HG02571 (cell line): ENCODE measurements around the gene IGFL2.
"Not testable (repeated sequence)": the region's sequence is repeated elsewhere in the genome, so short reads cannot be mapped to it uniquely, and the experiment has no call there.

Source experiments
- ATAC-seq: cut with Tn5 transposase; IDR thresholded peaks from one replicate; pipeline ENCODE4 v1.9.1; 2021; ENCODE audit warnings: mild to moderate bottlenecking, moderate library complexity; ENCODE audit not compliant: unreplicated experiment

The IGFL2 gene

DNA sequence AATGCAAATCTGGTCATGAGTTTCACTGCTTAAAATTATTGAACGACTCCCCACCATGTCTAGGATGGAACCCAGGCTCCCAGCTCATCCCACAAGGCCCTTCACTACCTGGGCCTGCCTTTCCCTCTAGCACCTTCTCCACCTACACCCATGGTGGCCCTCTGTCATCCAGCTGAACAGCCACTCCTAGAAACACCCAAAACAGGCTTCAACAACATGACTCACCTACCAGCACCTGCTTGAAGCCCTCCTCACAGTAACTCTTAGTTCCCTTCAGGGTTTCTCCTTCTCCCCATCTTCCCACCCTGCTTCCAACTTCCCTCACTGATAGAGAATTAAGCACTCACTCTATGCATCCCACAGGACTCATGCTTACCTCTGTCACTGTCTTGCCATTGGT lies 6.6 kb upstream of the IGFL2 start:
- ATAC-seq: no peak

DNA sequence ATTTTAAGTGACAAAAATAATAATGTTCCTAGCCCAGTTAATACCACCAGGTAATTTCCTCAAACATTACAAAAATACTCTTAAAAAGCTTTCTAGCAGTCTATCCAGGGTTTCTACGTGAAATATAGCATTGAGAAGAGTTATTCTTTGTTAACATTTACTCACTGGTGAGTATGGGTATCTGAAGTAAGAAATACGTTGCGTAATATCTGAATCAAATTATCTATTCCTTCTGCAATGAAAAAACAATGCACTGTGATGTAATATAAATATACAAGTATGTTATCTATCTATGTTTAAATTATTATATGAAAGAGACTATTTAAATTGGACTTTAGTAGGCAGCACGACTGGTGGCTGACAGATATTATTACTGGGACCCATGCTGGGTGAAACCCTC lies 5.7 kb upstream of the IGFL2 start:
- ATAC-seq: no peak

DNA sequence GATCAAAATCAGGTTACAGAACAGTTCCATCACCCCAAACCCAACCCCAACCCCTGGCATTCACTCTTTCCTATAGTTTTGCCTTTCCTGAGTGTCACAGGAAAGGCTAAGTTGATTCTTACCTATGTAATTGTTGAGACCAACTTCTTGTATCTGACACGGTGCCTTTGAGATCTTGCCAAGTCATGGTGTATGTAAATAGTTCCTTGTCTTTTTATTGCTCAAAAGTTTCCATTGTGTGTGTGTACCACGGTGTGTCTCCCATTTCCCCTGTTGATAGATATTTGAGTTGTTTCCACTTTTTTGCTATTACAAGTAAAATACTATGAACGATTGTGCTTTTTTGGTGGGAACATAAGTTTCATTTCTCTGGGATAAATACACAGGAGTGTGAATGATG lies 3.3 kb upstream of the IGFL2 start:
- ATAC-seq: no peak

DNA sequence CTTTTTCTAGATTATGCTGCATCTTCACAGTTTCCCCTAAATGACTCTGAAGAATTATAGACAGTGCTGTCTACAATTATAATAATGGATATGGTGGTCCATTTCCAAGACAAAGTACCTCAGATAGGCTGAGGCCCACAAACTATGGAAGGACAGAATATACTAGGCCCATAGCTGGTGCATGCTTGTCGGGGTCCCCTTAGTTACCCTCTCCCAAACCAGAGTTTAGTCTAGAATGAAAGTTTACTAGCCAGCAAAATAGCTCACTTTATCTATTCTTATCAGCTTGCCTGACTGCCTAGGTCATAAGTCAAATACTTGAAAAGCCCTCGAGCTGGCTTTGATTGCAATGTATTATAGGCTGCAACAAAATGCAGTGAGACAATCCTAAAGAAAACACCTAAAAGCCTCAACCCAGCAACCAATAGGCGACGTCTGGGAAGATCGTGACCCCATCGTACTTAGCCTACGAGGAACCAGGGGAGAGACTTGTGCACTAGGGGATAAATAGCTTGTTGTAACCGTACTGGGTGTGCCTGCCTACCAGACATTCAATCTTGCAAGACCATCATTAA lies 785 bp upstream of the IGFL2 start:
- ATAC-seq: no peak

DNA sequence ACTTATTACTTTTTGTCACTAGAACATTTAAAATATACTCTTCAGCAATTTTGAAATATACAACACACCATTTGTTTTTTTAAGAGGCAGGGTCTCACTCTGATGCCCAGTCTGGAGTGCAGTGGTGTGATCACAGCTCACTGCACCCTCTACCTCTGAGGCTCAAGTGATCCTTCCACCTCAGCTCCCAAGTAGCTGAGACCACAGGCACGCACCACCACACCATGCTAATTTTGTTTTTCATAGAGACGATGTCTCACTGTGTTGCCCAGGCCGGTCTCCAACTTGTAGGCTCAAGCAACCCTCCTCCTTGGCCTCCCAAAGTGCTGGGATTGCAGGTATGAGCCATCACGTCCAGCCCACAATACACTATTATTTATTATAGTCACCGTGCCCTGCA lies 2.6 kb downstream of the IGFL2 start:
- no peak for ATAC-seq

DNA sequence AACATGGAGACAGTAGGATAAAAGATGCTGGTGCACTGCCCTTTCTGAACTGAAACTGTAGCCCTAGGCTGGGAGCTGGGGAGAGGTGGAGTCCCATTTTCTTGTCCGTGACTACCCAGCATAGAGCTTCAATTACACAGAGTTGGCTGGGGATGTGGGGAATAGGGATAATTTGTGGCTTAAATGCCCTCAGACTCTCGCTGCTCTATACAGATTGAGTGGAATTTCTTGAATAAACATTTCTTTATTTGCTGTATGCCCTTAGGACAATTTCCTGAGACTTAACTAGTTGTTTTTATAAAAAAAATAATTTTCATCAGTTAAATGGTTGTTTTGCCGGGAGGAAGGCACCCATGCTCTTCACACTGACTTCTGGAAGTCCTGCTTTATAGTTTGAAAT lies 7.2 kb downstream of the IGFL2 start:
- ATAC-seq: no peak

DNA sequence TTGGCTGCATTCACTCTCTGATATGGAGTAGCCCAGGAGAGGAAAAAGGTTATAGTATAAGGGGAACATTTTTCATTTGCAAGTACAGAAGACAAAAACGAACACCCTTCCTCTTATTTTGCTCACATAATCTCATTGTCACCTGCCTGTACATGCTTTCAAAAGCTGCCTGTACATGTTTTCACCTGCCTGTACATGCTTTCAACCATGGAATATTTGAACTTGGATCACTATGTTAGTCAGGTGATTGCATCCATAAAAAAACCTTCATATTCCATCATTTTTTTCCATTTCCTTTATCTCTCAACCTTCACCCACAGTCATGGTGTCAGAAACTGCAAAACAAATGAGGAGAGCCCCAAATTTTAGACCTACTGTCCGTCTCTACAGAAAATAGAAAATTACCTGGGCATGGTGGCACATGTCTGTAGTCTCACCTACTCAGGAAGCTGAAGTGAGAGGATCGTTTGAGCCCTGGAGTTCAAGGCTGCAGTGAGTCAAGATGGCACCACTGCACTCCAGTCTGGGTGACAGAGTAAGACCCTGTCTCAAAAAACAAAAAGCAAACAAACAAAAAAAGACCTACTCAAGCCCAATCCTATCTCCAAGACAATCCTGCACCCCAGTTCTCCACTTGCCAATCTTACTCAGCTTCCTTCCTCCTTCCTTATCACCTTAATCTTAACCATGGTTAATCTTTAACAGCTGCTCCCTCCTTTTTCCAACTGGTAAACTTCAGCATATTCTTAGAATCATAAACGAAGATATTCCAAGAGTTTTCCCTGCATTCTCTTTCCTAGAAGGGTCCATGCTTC lies 11.6 kb downstream of the IGFL2 start:
- no peak for ATAC-seq

DNA sequence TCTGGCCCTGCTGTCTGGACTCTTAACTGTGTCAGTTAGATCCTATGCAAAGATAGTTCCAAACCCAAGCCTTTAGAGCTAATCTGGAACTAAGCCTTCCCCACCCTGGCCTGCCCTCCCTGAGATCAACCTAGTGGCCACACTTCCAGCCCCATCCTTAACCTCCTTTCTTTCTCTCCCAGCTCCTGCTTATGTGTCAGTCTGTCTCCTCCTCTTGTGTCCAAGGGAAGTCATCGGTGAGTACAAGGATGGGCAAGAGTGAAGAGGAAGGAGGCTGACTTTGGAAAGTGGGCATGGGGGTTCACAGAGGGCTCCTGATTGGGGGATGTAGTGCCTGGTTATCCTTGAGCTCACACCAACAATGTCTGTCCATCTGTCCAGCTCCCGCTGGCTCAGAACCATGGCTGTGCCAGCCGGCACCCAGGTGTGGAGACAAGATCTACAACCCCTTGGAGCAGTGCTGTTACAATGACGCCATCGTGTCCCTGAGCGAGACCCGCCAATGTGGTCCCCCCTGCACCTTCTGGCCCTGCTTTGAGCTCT lies 12.3 kb downstream of the IGFL2 start:
- ATAC-seq: no peak

DNA sequence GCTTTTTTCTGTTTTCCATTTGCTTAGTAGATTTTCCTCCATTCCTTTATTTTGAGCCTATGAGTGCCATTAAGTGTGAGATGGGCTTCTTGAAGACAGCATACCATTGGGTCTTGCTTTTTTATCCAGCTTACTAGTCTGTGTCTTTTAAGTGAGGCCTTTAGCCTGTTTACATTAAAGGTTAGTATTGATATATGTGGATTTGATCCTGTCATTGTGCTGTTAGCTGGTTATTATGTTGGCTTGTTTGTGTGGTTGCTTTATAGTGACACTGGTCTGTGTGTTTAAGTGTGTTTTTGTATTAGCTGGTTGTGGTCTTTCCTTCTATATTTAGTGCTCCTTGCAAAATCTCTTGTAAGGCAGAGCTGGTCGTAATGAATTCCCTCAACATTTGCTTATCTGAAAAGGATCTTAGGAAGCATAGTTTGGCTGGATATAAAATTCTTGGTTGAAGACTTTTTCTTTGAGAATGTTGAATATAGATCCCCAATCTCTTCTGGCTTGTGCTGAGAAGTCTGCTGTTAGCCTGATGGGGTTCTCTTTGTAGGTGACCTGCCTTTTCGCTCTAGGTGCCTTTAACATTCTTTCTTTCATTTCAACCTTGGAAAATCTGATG lies 13.7 kb downstream of the IGFL2 start:
- not testable (repeated sequence) for ATAC-seq

DNA sequence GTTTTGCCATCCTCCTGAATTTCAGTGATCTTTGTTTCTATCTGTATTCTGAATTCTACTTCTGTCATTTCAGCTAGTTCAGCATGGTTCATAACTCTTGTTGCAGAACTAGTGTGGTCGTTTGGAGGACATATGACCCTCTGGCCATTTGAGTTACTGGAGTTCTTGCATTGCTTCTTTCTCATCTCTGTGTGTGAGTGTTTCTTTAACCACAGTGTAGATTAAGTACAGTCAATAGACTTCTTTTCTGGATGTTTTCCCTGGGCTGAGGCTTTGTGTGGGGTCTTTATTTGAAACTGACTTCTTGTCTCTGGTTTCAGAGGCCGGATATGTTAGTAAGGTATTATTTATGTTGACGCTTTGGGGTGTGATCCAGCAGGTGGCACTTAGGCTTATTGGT lies 14.7 kb downstream of the IGFL2 start:
- ATAC-seq: no peak

DNA sequence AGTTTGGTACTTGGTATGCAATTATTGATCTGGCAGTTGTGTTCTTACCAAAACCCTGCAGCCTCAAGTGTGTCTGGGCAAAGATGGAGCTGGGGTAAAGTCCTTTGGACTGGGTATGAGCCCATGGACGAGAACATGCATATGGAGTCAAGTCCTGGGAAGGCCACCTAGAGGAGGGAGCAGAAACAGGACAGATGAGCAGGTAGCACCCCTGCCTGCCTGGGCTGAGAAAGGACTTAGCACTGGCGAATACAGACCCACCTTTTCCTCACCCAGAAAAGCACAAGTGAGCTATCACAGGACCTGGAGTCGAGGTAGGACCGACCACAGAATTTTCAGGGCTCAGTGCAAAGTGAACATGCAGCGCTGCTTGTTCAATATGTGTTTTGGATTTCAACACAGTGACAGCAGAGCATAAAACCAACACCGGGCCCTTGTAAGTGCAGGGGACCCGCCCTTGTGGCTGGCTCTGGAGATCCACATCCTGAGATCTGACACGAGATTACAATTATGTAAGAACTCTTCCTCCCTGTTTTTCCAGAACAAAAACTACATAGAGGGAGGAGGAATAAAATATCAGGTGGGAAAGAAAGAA lies 25.9 kb downstream of the IGFL2 start:
- ATAC-seq: no peak

DNA sequence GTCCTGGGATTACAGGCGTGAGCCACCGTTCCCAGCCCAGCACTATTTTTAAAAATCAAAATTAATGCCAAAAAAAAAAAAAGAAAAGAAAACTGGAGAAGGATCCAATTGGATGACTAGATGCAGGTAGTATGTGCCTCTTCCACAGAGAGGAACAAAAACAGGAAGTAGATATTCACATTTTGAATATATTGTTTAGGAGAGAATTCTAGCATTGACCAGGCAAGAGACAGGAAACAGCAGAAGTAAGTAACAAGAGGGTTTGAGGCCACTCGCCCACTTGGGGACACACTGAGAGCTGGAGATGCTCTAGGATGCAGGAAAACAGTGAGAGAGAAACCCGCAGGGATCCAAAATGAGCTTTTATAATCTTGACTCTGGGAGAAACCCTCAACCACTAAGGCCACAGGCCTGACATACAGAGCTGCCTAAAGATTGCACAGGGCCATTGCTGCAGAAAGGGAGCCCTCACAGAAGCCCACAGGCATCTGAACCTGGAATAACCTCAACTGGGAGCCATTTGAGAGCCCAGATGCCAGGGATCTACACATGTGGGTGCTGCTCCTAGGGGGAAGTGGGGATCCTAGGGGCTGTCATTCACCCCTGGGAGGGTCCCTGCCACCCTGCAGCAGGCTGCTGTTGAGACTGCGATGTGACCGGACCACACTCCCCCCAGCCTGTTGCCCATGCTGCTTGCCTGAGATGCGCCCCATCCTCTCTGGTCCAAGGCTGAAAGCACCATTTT lies 28.2 kb downstream of the IGFL2 start:
- ATAC-seq: no peak

DNA sequence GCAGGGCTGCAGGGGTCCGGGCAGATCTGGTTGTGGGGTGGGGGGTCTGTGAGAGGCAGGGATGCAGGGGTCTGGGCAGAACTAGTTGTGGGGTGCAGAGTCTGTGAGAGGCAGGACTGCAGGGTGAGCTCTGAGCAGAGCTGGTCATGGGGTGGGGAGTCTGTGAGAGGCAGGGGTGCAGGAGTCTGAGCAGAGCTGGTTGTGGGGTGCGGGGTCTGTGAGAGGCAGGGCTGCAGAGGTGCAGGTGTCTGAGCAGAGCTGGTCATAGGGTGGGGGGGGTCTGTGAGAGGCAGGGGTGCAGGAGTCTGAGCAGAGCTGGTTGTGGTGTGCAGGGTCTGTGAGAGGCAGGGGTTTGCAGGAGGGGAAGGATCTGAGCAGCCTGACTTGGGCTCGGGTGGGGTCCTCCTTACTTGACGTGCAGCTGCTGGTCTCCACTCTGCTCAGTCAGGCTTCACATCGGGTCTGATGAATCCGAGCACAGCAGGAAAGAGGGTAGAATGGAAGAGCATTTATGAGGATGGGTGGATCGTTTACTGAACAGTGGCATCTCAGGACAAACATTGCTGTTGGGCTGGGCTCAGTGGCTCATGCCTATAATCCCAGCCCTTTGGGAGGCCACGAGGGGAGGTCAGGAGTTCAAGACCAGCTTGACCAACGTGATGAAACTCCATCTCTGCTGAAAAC lies 31.2 kb downstream of the IGFL2 start:
- no peak for ATAC-seq

DNA sequence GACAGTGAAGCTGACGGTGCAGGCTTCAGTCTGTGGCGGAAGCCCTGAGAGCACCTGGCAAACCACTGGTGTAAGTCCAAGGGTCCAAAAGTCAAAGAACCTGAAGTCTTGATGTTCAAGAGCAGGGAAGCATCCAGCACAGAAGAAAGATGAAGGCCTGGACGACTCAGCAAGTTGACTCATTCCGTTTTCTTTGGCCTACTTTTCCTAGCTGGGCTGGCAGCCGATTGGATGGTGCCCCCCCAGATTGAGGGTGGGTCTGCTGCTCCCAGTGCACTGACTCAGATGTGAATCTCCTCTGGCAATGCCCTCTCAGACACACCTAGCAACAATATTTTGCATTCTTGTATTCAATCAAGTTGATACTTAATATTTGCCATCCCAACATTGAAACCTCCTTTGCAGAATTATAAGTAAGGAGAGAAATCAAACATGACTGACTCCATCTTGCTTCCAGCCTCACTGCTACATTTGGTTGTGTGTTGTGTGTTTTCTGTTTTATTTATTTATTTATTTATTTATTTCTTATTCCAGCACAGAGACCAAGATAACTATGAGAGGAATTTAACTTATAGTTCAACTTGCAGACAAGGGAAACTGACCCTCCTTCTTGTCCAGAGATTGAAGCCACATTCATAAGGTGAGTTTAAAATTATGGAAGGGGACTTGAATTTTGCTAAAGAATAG lies 32.8 kb downstream of the IGFL2 start:
- ATAC-seq: no peak

DNA sequence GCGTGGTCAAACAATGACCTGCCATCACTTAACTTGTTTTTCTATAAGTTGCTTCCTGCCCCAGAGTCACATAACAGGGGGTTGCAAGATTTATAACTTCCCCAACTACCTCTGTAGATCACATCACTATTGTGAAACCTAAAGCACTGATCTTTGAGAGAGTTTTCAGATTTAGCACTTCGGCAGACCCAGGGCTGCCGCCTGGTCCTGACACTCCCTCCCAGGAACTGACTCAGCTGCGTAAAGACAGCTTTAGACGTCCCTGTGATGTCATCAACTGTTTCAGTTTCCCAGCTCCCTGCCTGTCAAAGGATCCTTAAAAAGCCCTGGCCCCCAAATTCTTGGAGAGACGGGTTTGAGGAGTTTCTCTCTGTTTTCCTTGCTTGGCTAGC lies 33.3 kb downstream of the IGFL2 start:
- no peak for ATAC-seq

DNA sequence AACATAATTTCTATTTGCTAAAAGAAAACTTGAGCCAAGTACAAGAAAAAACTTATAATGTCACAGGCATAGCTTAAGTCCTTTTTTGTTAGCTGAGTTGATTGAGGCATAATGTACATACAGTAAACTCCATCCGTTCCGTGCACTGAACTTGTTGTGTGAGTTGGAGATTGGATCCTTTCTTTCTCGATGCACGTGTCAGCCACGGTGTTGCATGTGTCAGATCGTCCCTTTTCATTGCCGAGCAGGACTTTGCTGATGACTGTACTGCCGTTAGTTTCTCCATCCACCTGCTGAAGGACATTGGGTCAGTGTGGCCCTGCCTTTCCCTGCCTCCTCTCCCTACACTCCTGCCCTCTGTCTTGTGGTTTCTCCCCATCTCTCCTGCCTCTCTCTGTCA lies 34.4 kb downstream of the IGFL2 start:
- no peak for ATAC-seq

DNA sequence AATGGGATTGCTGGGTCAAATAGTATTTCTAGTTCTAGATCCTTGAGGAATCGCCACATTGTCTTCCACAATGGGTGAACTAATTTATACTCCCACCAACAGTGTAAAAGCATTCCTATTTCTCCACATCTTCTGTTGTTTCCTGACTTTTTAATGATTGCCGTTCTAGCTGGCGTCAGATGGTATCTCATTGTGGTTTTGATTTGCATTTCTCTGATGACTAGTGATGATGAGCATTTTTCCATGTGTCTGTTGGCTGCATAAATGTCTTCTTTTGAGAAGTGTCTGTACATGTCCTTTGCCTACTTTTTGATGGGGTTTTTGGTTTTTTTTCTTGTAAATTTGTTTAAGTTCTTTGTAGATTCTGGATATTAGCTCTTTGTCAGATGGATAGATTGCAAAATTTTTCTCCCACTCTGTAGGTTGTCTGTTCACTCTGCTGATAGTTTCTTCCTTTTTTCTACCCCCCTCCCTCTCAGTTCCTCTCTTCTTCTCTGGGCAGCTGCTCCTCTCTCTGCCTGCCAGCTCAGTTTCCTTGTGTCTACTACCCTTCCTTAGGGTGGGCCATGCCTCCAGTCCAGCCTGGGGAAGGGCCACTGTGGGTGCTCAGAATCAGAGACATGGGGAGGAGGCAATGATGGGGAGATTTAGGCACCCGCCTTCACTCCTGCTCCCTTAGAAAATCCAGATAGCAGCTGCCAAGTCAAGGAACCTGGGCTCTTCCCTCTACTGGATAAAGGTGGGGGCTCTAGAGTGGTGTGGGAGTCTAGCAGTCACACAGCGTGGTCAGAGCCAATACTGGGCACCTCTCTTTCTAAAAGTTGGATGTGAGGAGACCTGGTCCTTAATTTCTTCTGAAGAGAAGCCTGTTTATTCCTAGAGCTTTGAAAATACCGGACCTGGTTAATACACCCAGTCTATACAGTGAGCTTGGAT lies 37.0 kb downstream of the IGFL2 start:
- ATAC-seq: not testable (repeated sequence)

DNA sequence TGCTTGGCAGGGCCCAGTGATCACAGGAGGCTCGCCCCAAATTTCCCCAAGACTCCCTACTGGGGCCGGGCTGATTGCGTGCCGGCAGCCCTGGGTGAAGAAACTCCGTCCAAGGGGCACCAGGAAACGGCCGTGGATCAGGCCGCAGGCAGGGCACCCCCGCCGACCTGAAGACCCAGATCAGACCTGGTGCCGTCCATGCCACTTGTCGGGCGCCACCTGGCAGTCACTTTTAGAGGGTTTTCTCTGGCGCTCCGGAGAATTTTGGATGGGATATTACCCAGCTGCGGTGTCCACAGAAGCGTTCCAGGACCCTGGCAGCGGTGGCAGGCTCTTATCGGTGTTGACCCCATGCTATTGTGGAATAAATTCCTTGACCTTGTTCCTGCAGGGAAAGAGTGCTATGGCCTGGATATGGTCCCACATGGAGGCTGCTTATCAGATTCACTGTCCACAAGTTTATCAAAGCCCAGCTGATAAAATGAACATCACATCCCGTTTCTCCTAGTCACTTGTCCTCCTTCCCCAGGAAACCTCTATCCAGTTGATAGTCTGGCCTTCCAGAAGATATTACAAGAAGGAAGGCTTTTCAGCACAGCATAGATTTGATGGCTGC lies 38.2 kb downstream of the IGFL2 start:
- no peak for ATAC-seq
